Stimulated activated memory B cell treated with anti-CD40 and anti-IgM and Interleukin-4, amounts not matched to agents 10 μg/mL and 1 μg/mL and 100 μg/mL, for 72 hours (primary cell): Measurements from ENCODE around the gene RNASEH2A.

Experiments used
- ATAC-seq: fragments of 150-1000 bp; cut with Tn5 transposase; 2 replicates; pipeline ENCODE4 v1.10.0; 2021
- H3K27ac Mint-ChIP-seq: one replicate; pipeline ENCODE4 v1.8.0; 2022; ENCODE audit warnings: mild to moderate bottlenecking, mixed read lengths
- H3K27me3 Mint-ChIP-seq: one replicate; pipeline ENCODE4 v1.8.0; 2022; ENCODE audit warnings: mixed read lengths
- H3K36me3 Mint-ChIP-seq: one replicate; pipeline ENCODE4 v1.8.0; 2022; ENCODE audit warnings: mixed read lengths
- H3K4me1 Mint-ChIP-seq: one replicate; pipeline ENCODE4 v1.8.0; 2022; ENCODE audit warnings: mixed read lengths
- H3K4me3 Mint-ChIP-seq: one replicate; pipeline ENCODE4 v1.8.0; 2022; ENCODE audit warnings: mild to moderate bottlenecking, moderate library complexity, mixed read lengths
- H3K9me3 Mint-ChIP-seq: one replicate; pipeline ENCODE4 v1.8.0; 2022; ENCODE audit warnings: mixed read lengths

RNASEH2A gene

DNA sequence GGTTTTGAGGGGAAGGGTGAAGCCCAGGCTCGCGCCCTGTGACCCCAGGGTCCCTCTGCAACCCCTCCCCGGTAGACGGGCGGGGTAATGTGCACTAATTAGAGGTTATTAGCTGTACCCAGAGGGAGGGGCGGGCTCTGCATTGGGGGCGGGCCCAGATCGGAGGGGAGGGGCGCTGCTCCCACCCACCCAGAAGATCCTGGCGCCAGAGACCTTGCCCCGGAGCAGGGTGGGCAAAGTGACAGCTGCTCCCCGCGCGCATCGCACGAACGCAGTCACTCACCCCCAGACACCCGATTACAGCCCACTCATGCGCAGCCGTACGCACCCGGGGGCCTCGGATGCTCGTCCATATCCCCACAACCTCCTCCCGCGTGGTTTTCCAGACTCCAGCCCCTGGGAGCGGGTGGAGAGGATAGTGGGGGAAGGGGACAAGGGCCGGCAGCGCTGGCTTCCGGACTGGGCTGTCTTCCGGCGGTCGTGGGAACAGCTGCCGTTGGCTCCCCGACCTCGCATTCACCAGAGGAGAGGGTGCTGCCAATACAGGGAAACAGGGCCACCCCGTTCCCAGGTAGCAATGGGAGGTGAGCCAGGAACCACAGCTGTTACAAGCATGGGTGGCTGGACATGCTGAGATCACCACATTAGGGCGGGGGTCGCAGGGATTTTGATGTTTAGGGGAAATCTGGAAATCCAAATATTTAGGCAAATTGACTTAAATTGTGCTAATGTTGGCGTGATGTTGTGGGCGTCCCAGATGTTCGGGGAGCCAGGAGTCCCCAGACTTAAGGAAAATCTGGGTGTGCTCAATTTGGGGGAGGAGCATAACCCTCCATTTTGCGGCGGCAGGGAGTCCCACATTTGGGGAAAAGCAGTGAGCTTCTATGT lies 28.1 kb upstream of the RNASEH2A start:
- Mint-ChIP-seq H3K27me3 (no peaks in the 10 kb centered on the region), H3K36me3 (no peaks in the 10 kb centered on the region), H3K4me3 (peak overlapping the region; percentile 88), H3K9me3 (no peaks in the 10 kb centered on the region), H3K4me1 (peaks cover 42% of the 10 kb centered on the region), H3K27ac (peak overlapping the region; percentile 94)
- ATAC-seq: peak; percentile 18

DNA sequence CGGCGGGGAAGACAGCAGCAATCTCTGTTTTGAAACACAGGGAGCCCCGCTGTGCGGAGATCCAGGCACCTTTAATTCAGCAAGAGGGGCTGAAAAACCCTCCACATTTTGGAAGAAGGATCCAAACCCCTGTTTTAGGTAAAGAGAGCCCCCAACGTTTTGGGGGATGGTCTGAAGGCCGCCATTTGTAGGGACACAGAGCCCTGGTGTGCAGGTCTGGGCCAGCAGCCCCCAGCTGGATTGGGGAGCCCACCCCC lies 27.6 kb upstream of the RNASEH2A start:
- Mint-ChIP-seq H3K36me3 (no peaks in the 10 kb centered on the region), H3K4me3 (peak overlapping the region; percentile 88)

DNA sequence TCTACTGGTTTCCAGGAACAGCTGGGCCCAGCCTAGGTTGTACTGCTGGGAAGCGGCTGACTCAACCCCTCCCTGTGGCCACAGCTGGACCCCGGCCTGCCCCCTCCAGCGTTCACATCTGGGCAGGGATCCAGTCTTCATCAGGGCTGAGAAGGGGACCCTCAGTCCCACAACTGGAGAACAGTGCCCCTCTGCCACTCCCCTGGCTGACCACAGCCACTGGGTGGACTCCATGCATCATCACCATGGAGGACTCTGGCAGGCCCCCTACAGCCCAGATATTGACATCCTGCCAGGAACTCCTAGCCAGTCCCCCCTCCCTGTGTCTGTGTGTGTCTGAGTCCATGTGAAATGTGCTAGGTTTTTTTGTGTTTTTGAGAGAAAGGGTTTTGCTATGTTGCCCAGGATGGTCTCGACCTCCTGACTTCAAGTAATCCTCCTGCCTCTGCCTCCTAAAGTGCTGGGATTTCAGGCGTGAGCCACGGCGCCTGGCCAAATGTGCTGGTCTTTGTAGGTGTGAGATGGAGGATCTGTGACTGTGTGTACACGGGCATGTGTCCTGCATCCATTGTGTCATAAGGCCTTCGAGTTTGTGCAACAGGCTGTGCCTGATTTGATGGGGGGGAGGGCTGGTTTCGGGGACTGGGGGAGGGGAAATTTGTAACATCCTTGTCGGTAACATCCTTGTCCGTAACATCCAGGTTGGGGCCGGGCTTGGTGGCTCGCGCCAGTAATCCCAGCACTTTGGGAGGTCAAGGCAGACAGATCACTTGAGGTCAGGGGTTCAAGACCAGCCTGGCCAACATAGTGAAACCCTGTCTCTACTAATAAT lies 27.0 kb upstream of the RNASEH2A start:
- no peak for ATAC-seq
- Mint-ChIP-seq H3K36me3 (no peaks in the 10 kb centered on the region), H3K4me3 (peak overlapping the region; percentile 68), H3K9me3 (no peaks in the 10 kb centered on the region), H3K4me1 (peaks cover 36% of the 10 kb centered on the region), H3K27me3 (no peaks in the 10 kb centered on the region), H3K27ac (peak overlapping the region; percentile 94)

More for the DNA sequence above, 27.6 kb upstream of the RNASEH2A start:
- Mint-ChIP-seq H3K4me1 (peaks cover 37% of the 10 kb centered on the region), H3K27me3 (no peaks in the 10 kb centered on the region), H3K27ac (peak overlapping the region; percentile 94), H3K9me3 (no peaks in the 10 kb centered on the region)
- ATAC-seq: no peak

GRCh38 chr19:12782174-12782423 lies 24.3 kb upstream of the RNASEH2A start:
- ATAC-seq: no peak
- H3K36me3 Mint-ChIP-seq: no peaks in the 10 kb centered on the region
- H3K4me3 Mint-ChIP-seq: peak overlapping the region; percentile 83
- peaks cover 36% of the 10 kb centered on the region for H3K4me1 Mint-ChIP-seq
- no peak overlapping the region for H3K27ac Mint-ChIP-seq
- no peaks in the 10 kb centered on the region for H3K27me3 Mint-ChIP-seq
- H3K9me3 Mint-ChIP-seq: no peaks in the 10 kb centered on the region

DNA sequence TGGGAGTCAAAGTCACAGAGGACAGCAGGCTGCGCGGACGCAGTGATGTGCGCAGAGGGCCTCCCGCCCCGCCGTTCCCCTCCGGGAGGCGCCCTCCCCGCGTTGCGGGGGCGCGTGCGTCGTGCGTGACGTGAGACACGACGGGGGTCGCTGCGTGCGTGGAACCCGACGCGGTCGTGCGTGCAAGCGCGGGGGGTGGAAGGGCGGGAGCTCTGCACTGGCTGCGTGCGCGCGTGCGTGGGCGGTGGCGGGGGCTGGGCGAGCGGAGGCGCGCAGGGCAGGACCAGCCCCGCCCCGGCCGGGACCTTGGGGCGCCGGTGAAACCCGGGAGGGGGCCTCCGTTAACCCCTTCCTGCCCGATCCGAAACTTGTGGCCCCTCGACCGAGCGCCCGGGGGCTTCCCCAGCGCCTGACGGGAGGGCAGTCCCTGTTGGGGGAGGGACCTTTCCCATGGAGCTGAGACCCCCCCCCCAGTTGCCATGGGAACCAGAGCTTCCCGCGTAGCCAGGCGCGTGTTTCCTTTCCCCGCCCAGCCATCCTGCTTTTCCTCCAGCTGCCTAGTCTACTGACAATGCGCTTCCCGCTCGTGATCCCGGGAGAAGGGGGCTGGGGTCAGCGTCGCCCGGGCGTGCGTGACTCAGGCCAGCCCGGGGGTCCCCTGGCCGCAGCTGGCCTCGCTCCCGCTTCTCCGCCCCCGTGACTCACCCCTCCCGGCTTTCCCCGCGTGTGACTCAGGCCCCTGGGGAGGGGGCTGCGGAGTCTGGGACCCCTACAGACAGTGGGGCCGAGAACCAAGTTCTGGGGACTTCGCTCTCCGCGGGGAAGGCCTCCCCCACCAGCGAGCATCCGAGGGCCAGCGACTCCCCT lies 23.7 kb upstream of the RNASEH2A start:
- H3K27ac Mint-ChIP-seq: no peak overlapping the region
- peak; percentile 69 for ATAC-seq
- no peaks in the 10 kb centered on the region for H3K27me3 Mint-ChIP-seq
- H3K4me3 Mint-ChIP-seq: peak overlapping the region; percentile 83
- H3K4me1 Mint-ChIP-seq: peaks cover 30% of the 10 kb centered on the region
- no peaks in the 10 kb centered on the region for H3K9me3 Mint-ChIP-seq
- H3K36me3 Mint-ChIP-seq: no peaks in the 10 kb centered on the region

- Mint-ChIP-seq H3K27me3 (no peaks in the 10 kb centered on the region), H3K27ac (no peak overlapping the region), H3K4me1 (peaks cover 27% of the 10 kb centered on the region), H3K9me3 (no peaks in the 10 kb centered on the region), H3K36me3 (no peaks in the 10 kb centered on the region), H3K4me3 (peak overlapping the region; percentile 50)
- ATAC-seq: peak; percentile 3
Observed at GRCh38 chr19:12783291-12783848, 23.0 kb upstream of the RNASEH2A start.

GRCh38 chr19:12783849-12784393 lies 22.5 kb upstream of the RNASEH2A start:
- Mint-ChIP-seq H3K36me3 (no peaks in the 10 kb centered on the region), H3K27me3 (no peaks in the 10 kb centered on the region), H3K9me3 (no peaks in the 10 kb centered on the region), H3K4me1 (peaks cover 27% of the 10 kb centered on the region), H3K4me3 (peak overlapping the region; percentile 50), H3K27ac (no peak overlapping the region)
- ATAC-seq: no peak

- Mint-ChIP-seq H3K9me3 (no peaks in the 10 kb centered on the region), H3K36me3 (no peaks in the 10 kb centered on the region), H3K27ac (no peak overlapping the region), H3K4me3 (no peak overlapping the region), H3K4me1 (peaks cover 27% of the 10 kb centered on the region), H3K27me3 (no peaks in the 10 kb centered on the region)
- ATAC-seq: no peak
Observed at GRCh38 chr19:12784394-12784870, 22.0 kb upstream of the RNASEH2A start.

DNA sequence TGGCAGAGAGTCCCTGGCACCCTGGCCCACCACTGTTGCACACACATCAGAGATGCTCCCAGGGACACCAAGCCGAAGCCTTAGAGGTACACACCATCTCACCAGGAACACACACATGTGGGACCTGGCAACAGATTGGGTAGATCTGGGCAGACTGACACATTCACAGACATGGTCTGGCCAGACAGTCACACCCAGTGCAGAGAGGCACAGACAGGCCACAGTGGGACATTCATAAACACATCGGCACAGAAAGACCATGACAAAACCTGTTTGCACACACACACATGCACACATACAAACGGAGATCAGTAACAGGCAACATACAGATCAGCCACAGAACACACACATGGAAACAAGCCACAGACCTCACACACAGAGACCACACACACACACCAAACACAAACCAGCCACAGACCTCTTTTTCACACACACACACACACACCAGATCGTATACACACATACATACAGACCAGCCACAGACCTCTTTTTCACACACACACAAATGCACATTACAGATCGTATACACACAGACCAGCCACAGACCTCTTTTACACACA lies 21.4 kb upstream of the RNASEH2A start:
- ATAC-seq: no peak

GRCh38 chr19:12785431-12786031 lies 20.9 kb upstream of the RNASEH2A start:
- no peaks in the 10 kb centered on the region for H3K36me3 Mint-ChIP-seq
- peaks cover 29% of the 10 kb centered on the region for H3K4me1 Mint-ChIP-seq
- no peak overlapping the region for H3K4me3 Mint-ChIP-seq
- no peaks in the 10 kb centered on the region for H3K27me3 Mint-ChIP-seq
- H3K27ac Mint-ChIP-seq: no peak overlapping the region
- no peak for ATAC-seq
- H3K9me3 Mint-ChIP-seq: no peaks in the 10 kb centered on the region

More for the DNA sequence above, 21.4 kb upstream of the RNASEH2A start:
- Mint-ChIP-seq H3K4me3 (no peak overlapping the region), H3K4me1 (peaks cover 25% of the 10 kb centered on the region), H3K27me3 (no peaks in the 10 kb centered on the region), H3K36me3 (no peaks in the 10 kb centered on the region), H3K27ac (no peak overlapping the region), H3K9me3 (no peaks in the 10 kb centered on the region)

- Mint-ChIP-seq H3K36me3 (no peaks in the 10 kb centered on the region), H3K9me3 (no peaks in the 10 kb centered on the region), H3K27ac (no peak overlapping the region), H3K4me3 (no peak overlapping the region), H3K27me3 (no peaks in the 10 kb centered on the region), H3K4me1 (peaks cover 36% of the 10 kb centered on the region)
- ATAC-seq: no peak
Observed at GRCh38 chr19:12786141-12786870, 20.1 kb upstream of the RNASEH2A start.

- no peaks in the 10 kb centered on the region for H3K27me3 Mint-ChIP-seq
- ATAC-seq: no peak
- no peaks in the 10 kb centered on the region for H3K9me3 Mint-ChIP-seq
- no peaks in the 10 kb centered on the region for H3K36me3 Mint-ChIP-seq
- H3K4me3 Mint-ChIP-seq: no peak overlapping the region
- no peak overlapping the region for H3K27ac Mint-ChIP-seq
- peaks cover 30% of the 10 kb centered on the region for H3K4me1 Mint-ChIP-seq
Observed at GRCh38 chr19:12786952-12787351, 19.4 kb upstream of the RNASEH2A start.

GRCh38 chr19:12787458-12787857 lies 18.9 kb upstream of the RNASEH2A start:
- H3K27me3 Mint-ChIP-seq: no peaks in the 10 kb centered on the region
- H3K36me3 Mint-ChIP-seq: peaks cover 2% of the 10 kb centered on the region
- ATAC-seq: no peak
- H3K4me3 Mint-ChIP-seq: no peak overlapping the region
- H3K4me1 Mint-ChIP-seq: peaks cover 25% of the 10 kb centered on the region
- H3K9me3 Mint-ChIP-seq: no peaks in the 10 kb centered on the region
- peak overlapping the region; percentile 92 for H3K27ac Mint-ChIP-seq
